OCI-LY1 (cell line): Measurements from ENCODE around the gene DIPK1C.

ENCODE experiments used
- H2AFZ ChIP-seq: fragments of 200-600 bp; sonication (generic), shearing (Covaris generic); 2 replicates; pipeline ENCODE4 v1.6.0; 2014; ENCODE audit warnings: antibody characterized with exemption, mild to moderate bottlenecking, low read length
- H3F3A ChIP-seq: fragments of 200-600 bp; sonication (generic), shearing (Covaris generic); 2 replicates; pipeline ENCODE4 v1.6.0; 2014; ENCODE audit warnings: mild to moderate bottlenecking, antibody characterized with exemption, low read length, moderate library complexity; ENCODE audit not compliant: insufficient read depth
- H3K27ac ChIP-seq: fragments of 200-600 bp; sonication (generic); 2 replicates; pipeline ENCODE4 v1.5.1; 2014; ENCODE audit warnings: low read length, mixed run types, mild to moderate bottlenecking, low read depth; ENCODE audit not compliant: poor library complexity, severe bottlenecking
- H3K27me3 ChIP-seq: fragments of 200-600 bp; sonication (generic); 2 replicates; pipeline ENCODE4 v1.6.0; 2014; ENCODE audit warnings: antibody characterized with exemption, mild to moderate bottlenecking, low read length, moderate library complexity; ENCODE audit not compliant: insufficient read depth
- H3K36me3 ChIP-seq: fragments of 200-600 bp; sonication (generic); 2 replicates; pipeline ENCODE4 v1.6.1; 2014; ENCODE audit warnings: mild to moderate bottlenecking, antibody characterized with exemption, low read length, moderate library complexity, mixed read lengths; ENCODE audit not compliant: insufficient read depth
- H3K4me1 ChIP-seq: fragments of 200-600 bp; sonication (generic); 2 replicates; pipeline ENCODE4 v1.5.1; 2014; ENCODE audit warnings: mild to moderate bottlenecking, low read length, moderate library complexity; ENCODE audit not compliant: insufficient read depth, severe bottlenecking
- H3K4me2 ChIP-seq: fragments of 200-600 bp; sonication (generic), shearing (Covaris generic); 2 replicates; pipeline ENCODE4 v1.6.1; 2014; ENCODE audit warnings: low read length
- H3K4me3 ChIP-seq: fragments of 200-600 bp; sonication (generic); 2 replicates; pipeline ENCODE4 v1.5.1; 2014; ENCODE audit warnings: low read length, low read depth, mild to moderate bottlenecking, mixed read lengths; ENCODE audit not compliant: poor library complexity, severe bottlenecking
- H3K79me2 ChIP-seq: fragments of 200-600 bp; shearing (Covaris generic); 2 replicates; pipeline ENCODE4 v1.6.1; 2016; ENCODE audit warnings: mixed run types, low read length, mixed read lengths; ENCODE audit not compliant: insufficient read depth
- H3K9ac ChIP-seq: fragments of 200-600 bp; sonication (generic), shearing (Covaris generic); 2 replicates; pipeline ENCODE4 v1.6.1; 2014; ENCODE audit warnings: mild to moderate bottlenecking, low read length, mixed read lengths
- H3K9me2 ChIP-seq: fragments of 200-600 bp; sonication (generic), shearing (Covaris generic); 2 replicates; pipeline ENCODE4 v1.6.1; 2014; ENCODE audit warnings: low read depth, mild to moderate bottlenecking, low read length, mixed read lengths
- H3K9me3 ChIP-seq: fragments of 200-600 bp; shearing (Covaris generic); 2 replicates; pipeline ENCODE4 v1.6.1; 2014; ENCODE audit warnings: low read length, mixed read lengths
- H4K20me1 ChIP-seq: fragments of 200-600 bp; sonication (generic), shearing (Covaris generic); 2 replicates; pipeline ENCODE4 v1.6.0; 2016; ENCODE audit warnings: mild to moderate bottlenecking, low read length; ENCODE audit not compliant: insufficient read depth
- CTCF ChIP-seq: fragments of 200-600 bp; sonication (generic), shearing (Covaris generic); IDR thresholded peaks from 2 replicates; pipeline ENCODE4 v1.5.1; 2017; ENCODE audit warnings: mild to moderate bottlenecking, antibody characterized with exemption, low read length, moderate library complexity, mixed read lengths
- EZH2 ChIP-seq: fragments of 200-600 bp; sonication (generic), shearing (Covaris generic); IDR thresholded peaks from 2 replicates; pipeline ENCODE4 v1.8.0; 2017; ENCODE audit warnings: borderline replicate concordance, mixed run types, mild to moderate bottlenecking, antibody characterized with exemption, low read length, moderate library complexity, mixed read lengths

Gene DIPK1C

GRCh38 chr18:74392323-74392722 lies 64.8 kb downstream of the DIPK1C start:
- H3K79me2 ChIP-seq = no peaks in the 10 kb centered on the region
- no peak overlapping the region for H3K4me2 ChIP-seq
- H3K27me3 ChIP-seq = no peaks in the 10 kb centered on the region; the same call in 1 of the 2 replicates
- H3K9me3 ChIP-seq = no peaks in the 10 kb centered on the region
- H3K4me1 ChIP-seq = no peaks in the 10 kb centered on the region
- no peak overlapping the region for H3K4me3 ChIP-seq
- no peak overlapping the region for H2AFZ ChIP-seq
- no peak overlapping the region for H3K9ac ChIP-seq
- H3K9me2 ChIP-seq = no peaks in the 10 kb centered on the region
- TF ChIP-seq EZH2 (no peak), CTCF (no peak)
- H4K20me1 ChIP-seq = no peaks in the 10 kb centered on the region
- no peak overlapping the region for H3K27ac ChIP-seq
- H3K36me3 ChIP-seq = no peaks in the 10 kb centered on the region
- no peaks in the 10 kb centered on the region for H3F3A ChIP-seq

DNA sequence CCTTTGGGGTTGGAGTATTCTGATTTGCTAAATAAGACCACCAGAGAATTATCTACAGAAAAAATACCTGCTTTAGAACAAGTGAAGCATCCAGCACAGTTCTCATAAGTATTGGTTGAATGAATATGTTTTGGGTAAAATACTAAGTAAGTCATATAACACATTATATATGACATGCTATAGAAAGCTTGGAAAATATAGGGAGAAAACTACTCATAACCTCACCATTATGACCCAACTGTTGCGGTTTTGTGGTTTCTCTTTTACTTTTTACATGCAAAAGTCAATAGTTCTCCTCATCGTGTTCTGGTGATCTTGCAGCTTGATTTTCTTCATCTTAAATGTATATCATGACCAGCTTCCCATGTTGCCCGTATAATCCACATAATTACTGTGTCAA lies 66.2 kb downstream of the DIPK1C start:
- Histone ChIP-seq H3K27ac (no peak overlapping the region), H3K4me1 (no peaks in the 10 kb centered on the region), H3K9me3 (no peaks in the 10 kb centered on the region), H3K27me3 (no peaks in the 10 kb centered on the region; the same call in 1 of the 2 replicates), H3K4me2 (no peak overlapping the region), H3K4me3 (no peak overlapping the region), H3F3A (no peaks in the 10 kb centered on the region), H2AFZ (no peak overlapping the region), H3K9ac (no peak overlapping the region), H3K79me2 (no peaks in the 10 kb centered on the region), H3K36me3 (no peaks in the 10 kb centered on the region), H3K9me2 (no peaks in the 10 kb centered on the region), H4K20me1 (no peaks in the 10 kb centered on the region)
- TF ChIP-seq EZH2 = no peak
- TF ChIP-seq CTCF = no peak

GRCh38 chr18:74389991-74390390 lies 67.1 kb downstream of the DIPK1C start:
- no peaks in the 10 kb centered on the region for H3K4me1 ChIP-seq
- no peaks in the 10 kb centered on the region for H3K36me3 ChIP-seq
- no peaks in the 10 kb centered on the region for H3K79me2 ChIP-seq
- no peaks in the 10 kb centered on the region for H3K9me3 ChIP-seq
- no peaks in the 10 kb centered on the region for H4K20me1 ChIP-seq
- H3F3A ChIP-seq = no peaks in the 10 kb centered on the region
- no peak overlapping the region for H2AFZ ChIP-seq
- no peak overlapping the region for H3K4me2 ChIP-seq
- TF ChIP-seq EZH2 = no peak
- no peak for TF ChIP-seq CTCF
- no peak overlapping the region for H3K4me3 ChIP-seq
- no peaks in the 10 kb centered on the region for H3K9me2 ChIP-seq
- no peak overlapping the region for H3K9ac ChIP-seq
- H3K27ac ChIP-seq = no peak overlapping the region
- no peaks in the 10 kb centered on the region; the same call in 1 of the 2 replicates for H3K27me3 ChIP-seq
